OCI-LY7 (cell line): ENCODE data around the gene WDR38. TPM values are rescaled to one million over a fixed set of nuclear protein-coding genes. Genes with fewer than 3 reads are reported as not detected.

Source experiments
- BruUV-seq: library from RNA; stranded (reverse); fragments of 400-500 nt; replicated peaks from 2 replicates; lab custom pipeline; 2021; lab: Mats Ljungman, UMichigan
- CTCF ChIA-PET: fragments of 300-600 bp; sonication (Branson Sonifier 250); formaldehyde crosslinking; loops from one replicate; lab custom pipeline; 2022; ENCODE audit warnings: antibody characterized with exemption; ENCODE audit not compliant: unreplicated experiment; lab: Charles Lee
- POLR2A ChIA-PET: fragments of 300-600 bp; sonication (Branson Sonifier 250); formaldehyde crosslinking; loops from one replicate; lab custom pipeline; 2022; ENCODE audit warnings: antibody characterized with exemption; lab: Charles Lee
- DNase-seq: peaks from one replicate; pipeline ENCODE4 v3.0.0-alpha.2; 2015; ENCODE audit warnings: low spot score
- H2AFZ ChIP-seq: fragments of 200-600 bp; sonication (generic), shearing (Covaris generic); 2 replicates; pipeline ENCODE4 v1.6.1; 2014; ENCODE audit warnings: mild to moderate bottlenecking, antibody characterized with exemption, low read length, moderate library complexity
- H3K27ac ChIP-seq: fragments of 200-600 bp; sonication (generic); 2 replicates; pipeline ENCODE4 v1.5.1; 2014; ENCODE audit warnings: mixed run types, low read depth, mild to moderate bottlenecking, moderate library complexity, low read length, inconsistent platforms; ENCODE audit not compliant: poor library complexity, severe bottlenecking
- H3K36me3 ChIP-seq: fragments of 200-600 bp; sonication (generic); 2 replicates; pipeline ENCODE4 v1.6.1; 2014; ENCODE audit warnings: mild to moderate bottlenecking, antibody characterized with exemption, low read length, moderate library complexity, mixed read lengths; ENCODE audit not compliant: insufficient read depth
- H3K4me1 ChIP-seq: fragments of 200-600 bp; sonication (generic); 2 replicates; pipeline ENCODE4 v1.5.1; 2014; ENCODE audit warnings: mild to moderate bottlenecking, low read length; ENCODE audit not compliant: insufficient read depth, poor library complexity, severe bottlenecking
- H3K4me2 ChIP-seq: fragments of 200-600 bp; sonication (generic); 2 replicates; pipeline ENCODE4 v1.6.1; 2014; ENCODE audit warnings: mild to moderate bottlenecking, low read length
- H3K4me3 ChIP-seq: fragments of 200-600 bp; sonication (generic); 2 replicates; pipeline ENCODE4 v1.5.1; 2014; ENCODE audit warnings: mild to moderate bottlenecking, low read depth, low read length; ENCODE audit not compliant: poor library complexity, severe bottlenecking
- H3K79me2 ChIP-seq: fragments of 200-600 bp; sonication (generic); 2 replicates; pipeline ENCODE4 v1.6.1; 2016; ENCODE audit warnings: low read depth, mild to moderate bottlenecking, low read length, moderate library complexity, mixed read lengths; ENCODE audit not compliant: insufficient read depth
- H3K9me2 ChIP-seq: fragments of 200-600 bp; sonication (generic); 2 replicates; pipeline ENCODE4 v1.6.1; 2016; ENCODE audit warnings: mild to moderate bottlenecking, low read length, mixed read lengths; ENCODE audit not compliant: insufficient read depth
- H3K9me3 ChIP-seq: fragments of 200-600 bp; sonication (generic); 2 replicates; pipeline ENCODE4 v1.6.1; 2014; ENCODE audit warnings: mild to moderate bottlenecking, mixed run types, low read length, mixed read lengths
- H4K20me1 ChIP-seq: fragments of 200-600 bp; sonication (generic); 2 replicates; pipeline ENCODE4 v1.6.1; 2014; ENCODE audit warnings: mild to moderate bottlenecking, antibody characterized with exemption, low read length, moderate library complexity, mixed read lengths; ENCODE audit not compliant: insufficient read depth
- EZH2phosphoT487 ChIP-seq: fragments of 200-600 bp; sonication (generic); IDR thresholded peaks from 2 replicates; pipeline ENCODE4 v1.6.1; 2018; ENCODE audit warnings: low read depth, borderline replicate concordance, mild to moderate bottlenecking, mixed run types, antibody characterized with exemption, low read length, moderate library complexity, mixed read lengths
- intact Hi-C: fragments of 100-400 bp; cut with micrococcal nuclease; formaldehyde crosslinking; loops from one replicate; pipeline ENCODE4 v1.10.0; 2022; ENCODE audit not compliant: unreplicated experiment
- total RNA-seq, 2 experiments: library from RNA; depleted of rRNA in 1 of 2; stranded (reverse); fragments of >200 nt in 1 of 2; shearing (Covaris generic) in 1 of 2; gene quantifications; 2 replicates each; pipeline ENCODE4 v1.2.3, GENCODE V29; 2014 to 2022
- TF ChIP-seq, protein P1 (sequence below): fragments of 200-600 bp; sonication (generic); conservative IDR thresholded peaks from 2 replicates; pipeline ENCODE4 v1.5.1; 2014; ENCODE audit warnings: mild to moderate bottlenecking, antibody characterized with exemption, low read length, moderate library complexity, mixed read lengths

WDR38 gene
- total RNA-seq, 2 experiments from 2014 or later: not detected

DNA sequence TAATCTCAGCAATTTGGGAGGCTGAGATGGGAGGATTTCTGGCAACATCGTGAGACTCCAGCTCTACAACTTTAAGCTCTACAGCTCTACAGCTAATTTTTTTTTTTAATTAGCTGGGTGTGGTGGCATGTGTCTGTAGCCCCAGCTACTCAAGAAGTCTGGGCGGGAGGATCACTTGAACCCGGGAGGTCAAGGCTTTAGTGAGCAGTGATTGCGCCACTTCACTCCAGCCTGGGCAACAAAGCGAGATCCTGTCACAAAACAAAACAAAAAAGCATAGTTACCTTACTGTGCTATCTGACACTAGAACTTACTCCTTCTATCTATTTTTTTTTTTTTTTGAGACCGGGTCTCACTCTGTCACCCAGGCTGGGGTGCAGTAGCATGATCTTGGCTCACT is 6.3 kb upstream of the WDR38 start:
- Histone ChIP-seq H3K79me2 (no peaks in the 10 kb centered on the region), H4K20me1 (no peaks in the 10 kb centered on the region), H2AFZ (no peak overlapping the region), H3K4me1 (no peaks in the 10 kb centered on the region), H3K36me3 (no peaks in the 10 kb centered on the region), H3K27ac (no peak overlapping the region), H3K4me2 (no peak overlapping the region), H3K9me3 (no peaks in the 10 kb centered on the region), H3K4me3 (no peak overlapping the region), H3K9me2 (no peaks in the 10 kb centered on the region)
- CTCF ChIA-PET: interaction anchor here (0.9 kb wide), 1 partner anchor 76 kb away, joined by 3 read pairs; the partner anchor contains the start of gene NR6A1
- intact Hi-C loops: no loop called here
- POLR2A ChIA-PET: interaction anchor here (0.8 kb wide), 1 partner anchor 72 kb away, joined by 3 read pairs; no protein-coding TSS in a partner anchor
- DNase-seq: no peak
- BruUV-seq: no TSS peak
- TF ChIP-seq EZH2phosphoT487: no peak
- TF ChIP-seq, protein P1, sequence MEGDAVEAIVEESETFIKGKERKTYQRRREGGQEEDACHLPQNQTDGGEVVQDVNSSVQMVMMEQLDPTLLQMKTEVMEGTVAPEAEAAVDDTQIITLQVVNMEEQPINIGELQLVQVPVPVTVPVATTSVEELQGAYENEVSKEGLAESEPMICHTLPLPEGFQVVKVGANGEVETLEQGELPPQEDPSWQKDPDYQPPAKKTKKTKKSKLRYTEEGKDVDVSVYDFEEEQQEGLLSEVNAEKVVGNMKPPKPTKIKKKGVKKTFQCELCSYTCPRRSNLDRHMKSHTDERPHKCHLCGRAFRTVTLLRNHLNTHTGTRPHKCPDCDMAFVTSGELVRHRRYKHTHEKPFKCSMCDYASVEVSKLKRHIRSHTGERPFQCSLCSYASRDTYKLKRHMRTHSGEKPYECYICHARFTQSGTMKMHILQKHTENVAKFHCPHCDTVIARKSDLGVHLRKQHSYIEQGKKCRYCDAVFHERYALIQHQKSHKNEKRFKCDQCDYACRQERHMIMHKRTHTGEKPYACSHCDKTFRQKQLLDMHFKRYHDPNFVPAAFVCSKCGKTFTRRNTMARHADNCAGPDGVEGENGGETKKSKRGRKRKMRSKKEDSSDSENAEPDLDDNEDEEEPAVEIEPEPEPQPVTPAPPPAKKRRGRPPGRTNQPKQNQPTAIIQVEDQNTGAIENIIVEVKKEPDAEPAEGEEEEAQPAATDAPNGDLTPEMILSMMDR: no peak

DNA sequence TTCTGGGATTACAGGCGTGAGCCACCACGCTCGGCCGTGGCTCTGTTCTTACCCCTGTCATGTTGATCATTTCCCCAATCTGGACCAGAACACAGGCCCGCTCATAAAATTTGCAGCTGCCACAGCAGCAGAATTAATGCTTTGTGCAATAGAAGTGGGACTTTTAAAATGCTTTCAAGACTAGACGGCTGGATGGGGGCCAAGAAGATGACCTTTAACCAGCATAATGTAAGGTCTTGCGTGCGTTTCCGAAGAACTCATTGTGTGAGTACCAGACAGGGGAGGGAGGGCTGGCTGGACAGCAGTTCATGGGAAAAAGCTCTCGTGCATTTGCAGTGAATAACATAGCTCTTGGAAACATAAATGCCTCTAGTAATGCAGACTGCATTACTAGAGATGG is 3.5 kb upstream of the WDR38 start:
- TF ChIP-seq, protein P1: no peak
- TF ChIP-seq EZH2phosphoT487: no peak
- Histone ChIP-seq H3K27ac (no peak overlapping the region), H4K20me1 (no peaks in the 10 kb centered on the region), H3K4me1 (peaks cover 11% of the 10 kb centered on the region), H3K79me2 (no peaks in the 10 kb centered on the region), H2AFZ (no peak overlapping the region), H3K4me3 (no peak overlapping the region), H3K9me3 (no peaks in the 10 kb centered on the region), H3K9me2 (no peaks in the 10 kb centered on the region), H3K4me2 (no peak overlapping the region), H3K36me3 (no peaks in the 10 kb centered on the region)
- no peak for DNase-seq
- ChIA-PET POLR2A (no interaction called here), CTCF (no interaction called here)
- intact Hi-C loops: loop anchor here (5.0 to 10.0 kb wide), 2 partner anchors 138 to 525 kb away; no protein-coding TSS in a partner anchor
- no TSS peak for BruUV-seq

DNA sequence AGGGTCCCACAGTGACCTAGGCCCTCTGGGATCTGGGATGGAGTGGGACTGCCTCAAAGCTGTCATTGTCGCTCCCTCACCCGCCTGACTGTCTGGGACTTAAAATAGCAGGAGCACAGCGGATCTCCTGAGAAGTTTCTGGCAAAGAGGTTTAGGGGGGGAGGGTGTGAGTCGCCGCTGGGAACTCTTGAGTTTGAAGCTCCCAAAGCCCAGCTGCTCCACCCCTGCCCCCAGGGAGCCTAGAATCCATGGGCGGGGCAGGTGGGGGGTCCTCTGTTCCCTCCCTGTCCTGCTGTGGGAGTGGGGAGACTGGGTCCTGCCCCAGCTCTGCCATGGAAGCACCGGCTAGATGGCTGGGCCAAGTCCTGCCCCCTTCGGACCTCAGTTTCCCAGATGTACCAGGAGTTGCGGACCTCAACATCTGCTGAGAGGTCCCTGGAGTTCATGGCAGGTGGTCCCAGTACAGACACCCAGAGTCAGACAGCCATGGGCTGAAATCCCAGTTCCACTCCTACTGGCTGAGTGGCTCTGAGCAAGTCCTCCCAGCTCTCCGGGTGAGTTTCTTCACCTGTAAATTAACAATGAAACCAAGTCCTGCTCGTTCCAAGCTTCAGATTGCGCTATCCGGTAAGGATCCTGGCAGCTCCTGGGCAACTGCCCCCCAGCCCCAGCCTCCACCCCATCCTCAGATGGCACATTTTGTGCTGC is 985 bp upstream of the WDR38 start:
- H3K4me2 ChIP-seq: peak overlapping the region; percentile 72
- no peak overlapping the region for H3K27ac ChIP-seq
- no peaks in the 10 kb centered on the region for H4K20me1 ChIP-seq
- ChIA-PET CTCF (interaction anchor here (1.4 kb wide), 1 partner anchor 85 kb away, joined by 3 read pairs; no protein-coding TSS in a partner anchor), POLR2A (interaction anchor here (2.3 kb wide), 1 partner anchor 75 kb away, joined by 6 read pairs; the partner anchor contains the start of gene OLFML2A)
- BruUV-seq: no TSS peak
- TF ChIP-seq, protein P1: no peak
- no peak for TF ChIP-seq EZH2phosphoT487
- peak overlapping the region; percentile 9; the same call in 1 of the 2 replicates for H2AFZ ChIP-seq
- no peaks in the 10 kb centered on the region for H3K9me3 ChIP-seq
- peaks cover 13% of the 10 kb centered on the region for H3K36me3 ChIP-seq
- no peaks in the 10 kb centered on the region for H3K79me2 ChIP-seq
- peaks cover 11% of the 10 kb centered on the region for H3K4me1 ChIP-seq
- intact Hi-C loops: loop anchor here (5.0 to 10.0 kb wide), 2 partner anchors 140 to 523 kb away; no protein-coding TSS in a partner anchor
- no peak overlapping the region for H3K4me3 ChIP-seq
- no peak for DNase-seq
- H3K9me2 ChIP-seq: no peaks in the 10 kb centered on the region
